NOMO-1 (cell line): Measurements from ENCODE around the gene C17orf114.

Experiments used
- DNase-seq, 2 experiments: peaks; one replicate each; lab custom pipeline; 2025; ENCODE audit not compliant: unreplicated experiment in 2 of 2; lab: John Stamatoyannopoulos, UW

C17orf114 gene

DNA sequence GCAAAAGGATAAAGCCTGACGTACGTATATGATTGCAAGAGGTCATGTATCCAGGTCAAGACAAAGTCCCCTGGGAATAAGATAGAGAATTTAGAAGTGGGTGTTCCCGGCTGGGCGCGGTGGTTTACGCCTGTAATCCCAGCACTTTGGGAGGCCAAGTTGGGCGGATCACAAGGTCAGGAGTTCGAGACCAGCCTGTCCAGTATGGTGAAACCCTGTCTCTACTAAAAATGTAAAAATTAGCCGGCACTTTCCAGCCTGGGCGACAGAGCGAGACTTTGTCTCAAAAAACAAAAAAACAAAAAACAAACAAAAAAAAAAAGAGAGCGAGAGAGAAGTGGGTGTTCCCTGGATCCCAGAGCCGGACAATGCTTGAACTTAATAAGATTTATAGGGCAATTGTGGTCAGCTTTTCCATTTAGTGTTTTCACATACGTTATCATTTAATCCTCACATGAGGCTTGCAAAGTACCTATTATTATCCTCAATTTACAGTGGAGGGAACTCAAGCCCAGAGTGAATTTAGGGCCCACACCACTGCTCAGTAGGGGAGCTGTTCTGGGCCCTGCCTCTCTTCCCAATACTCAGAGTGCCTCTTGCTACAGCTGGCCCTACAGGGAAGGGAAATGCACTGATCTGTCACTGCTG is 13.8 kb downstream of the C17orf114 start:
- no peak for DNase-seq

DNA sequence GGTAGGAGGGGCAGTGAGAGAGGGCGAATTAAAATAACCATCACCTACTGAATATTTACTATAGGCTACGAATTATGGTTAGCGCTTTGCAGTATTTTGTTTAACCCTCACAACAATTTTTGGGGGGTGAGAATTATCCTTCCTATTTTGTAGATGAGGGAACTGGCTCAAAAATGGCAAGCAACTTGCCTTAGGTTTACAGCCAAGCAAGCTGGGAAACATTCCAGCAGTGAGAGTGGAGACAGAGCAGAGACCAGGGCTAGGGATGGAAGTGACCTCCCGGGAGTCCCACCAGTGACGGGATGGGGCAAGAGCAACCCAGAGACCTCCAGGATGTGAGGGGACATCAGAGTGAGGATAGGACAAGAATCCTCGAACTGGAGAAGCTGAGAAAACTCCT is 15.6 kb downstream of the C17orf114 start:
- DNase-seq: no peak

DNA sequence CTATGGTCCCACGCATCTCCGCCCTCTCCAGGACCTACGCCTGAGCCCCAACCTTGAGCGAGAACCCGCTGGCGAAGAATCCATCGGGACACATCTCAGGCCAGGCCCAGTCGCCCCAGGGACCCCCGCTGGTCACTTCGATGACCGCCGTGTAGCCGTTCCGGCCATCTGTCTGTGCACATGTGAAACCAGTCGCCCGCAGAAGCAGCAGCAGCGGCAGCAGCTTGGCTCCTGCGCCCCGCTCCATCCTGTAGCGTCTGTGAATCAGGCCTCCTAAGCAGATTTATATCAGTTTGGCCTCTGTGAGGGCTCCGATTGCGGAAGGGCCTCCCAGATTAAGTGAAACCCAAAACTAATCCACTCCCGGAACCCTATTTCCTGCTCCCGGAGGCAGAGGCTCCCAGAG is 16.0 kb downstream of the C17orf114 start, which contains the start of gene VMO1:
VMO1 (minus strand) TSS at position 259 of the 406 bp plus-strand sequence; CDS start at position 247, 12 bp downstream.
- DNase-seq: no peak

DNA sequence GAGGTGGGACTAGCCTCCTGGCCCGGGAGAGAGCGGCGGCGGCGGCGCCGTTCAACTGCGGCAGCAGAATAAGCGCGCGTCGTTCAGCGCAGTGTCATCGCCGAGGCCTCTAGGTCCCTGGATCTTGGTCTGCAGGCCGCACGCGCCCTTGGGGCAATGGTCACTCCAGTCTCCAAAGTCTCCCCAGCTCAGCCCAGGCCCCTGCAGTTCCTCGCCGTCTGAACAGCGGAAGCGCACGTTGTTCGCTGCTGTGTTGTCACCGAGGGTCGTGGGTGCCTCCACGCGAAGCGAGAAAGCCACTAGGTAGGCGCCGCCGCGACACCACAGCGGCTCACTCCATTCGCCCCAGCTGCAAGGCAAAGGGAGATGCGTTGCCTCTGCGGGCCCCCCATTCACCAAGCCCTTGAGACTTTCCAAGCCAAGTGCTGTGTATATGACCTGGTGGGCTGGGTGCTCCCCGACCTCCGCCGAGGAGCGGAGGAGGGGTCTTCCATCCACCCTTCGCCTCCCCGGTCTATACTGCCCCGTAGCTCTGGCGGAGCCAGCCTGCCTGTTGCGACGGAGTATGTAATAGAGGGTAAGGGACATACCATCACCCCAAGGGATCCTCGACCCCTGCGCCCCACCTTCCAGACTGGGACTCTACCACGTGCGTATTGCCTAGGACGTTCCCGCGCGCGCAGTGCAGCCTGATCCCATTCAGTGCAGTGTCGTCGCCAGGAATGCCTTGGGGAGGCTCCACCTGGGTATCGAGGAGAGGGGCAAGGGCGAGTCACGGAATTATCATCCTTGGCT is 16.6 kb downstream of the C17orf114 start:
- no peak for DNase-seq

DNA sequence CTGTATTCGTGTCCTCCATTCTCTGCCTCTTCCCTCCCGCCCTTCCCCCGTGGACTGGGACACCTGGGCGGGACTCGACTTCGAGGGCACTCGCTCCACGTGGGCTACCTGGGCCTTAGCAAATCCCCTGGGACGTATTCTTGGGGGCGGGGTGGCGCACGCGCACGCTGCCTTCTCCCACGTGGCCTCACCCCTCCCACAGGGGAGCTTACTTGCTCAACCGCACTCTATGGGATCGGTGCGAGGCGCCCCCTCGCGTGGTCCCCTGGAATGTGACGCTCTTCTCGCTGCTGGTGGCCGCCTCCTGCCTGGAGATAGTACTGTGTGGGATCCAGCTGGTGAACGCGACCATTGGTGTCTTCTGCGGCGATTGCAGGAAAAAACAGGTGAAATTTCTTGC is 19.5 kb downstream of the C17orf114 start:
- DNase-seq: no peak

DNA sequence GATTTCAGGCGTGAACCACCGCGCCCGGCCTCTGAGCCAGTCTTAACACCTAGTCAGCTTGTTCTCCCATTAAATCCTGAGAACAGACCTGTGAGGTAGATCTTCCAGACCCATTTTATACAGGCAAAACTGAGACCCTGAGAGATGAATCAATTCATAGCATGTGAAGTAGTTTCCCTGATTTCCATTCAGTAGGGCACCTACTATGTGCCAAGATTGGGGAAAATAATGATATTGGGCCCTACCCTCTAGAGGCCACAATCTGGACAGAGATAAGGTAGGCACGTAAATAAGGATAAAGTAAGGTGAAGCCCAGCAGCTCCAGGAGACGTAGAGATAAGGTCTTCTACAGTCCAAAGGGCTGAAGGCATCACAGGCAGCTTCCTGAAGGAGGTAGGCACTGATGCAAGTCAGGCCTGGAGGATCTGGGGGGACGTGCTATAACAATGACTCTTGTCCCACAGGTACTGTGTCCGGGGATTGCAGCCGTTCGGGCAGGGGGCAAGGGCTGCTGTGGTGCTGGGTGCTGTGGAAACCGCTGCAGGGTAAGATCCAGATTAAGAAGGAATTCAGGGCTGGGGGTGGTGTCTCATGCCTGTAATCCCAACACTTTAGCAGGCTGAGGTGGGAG is 21.7 kb downstream of the C17orf114 start:
- no peak for DNase-seq

DNA sequence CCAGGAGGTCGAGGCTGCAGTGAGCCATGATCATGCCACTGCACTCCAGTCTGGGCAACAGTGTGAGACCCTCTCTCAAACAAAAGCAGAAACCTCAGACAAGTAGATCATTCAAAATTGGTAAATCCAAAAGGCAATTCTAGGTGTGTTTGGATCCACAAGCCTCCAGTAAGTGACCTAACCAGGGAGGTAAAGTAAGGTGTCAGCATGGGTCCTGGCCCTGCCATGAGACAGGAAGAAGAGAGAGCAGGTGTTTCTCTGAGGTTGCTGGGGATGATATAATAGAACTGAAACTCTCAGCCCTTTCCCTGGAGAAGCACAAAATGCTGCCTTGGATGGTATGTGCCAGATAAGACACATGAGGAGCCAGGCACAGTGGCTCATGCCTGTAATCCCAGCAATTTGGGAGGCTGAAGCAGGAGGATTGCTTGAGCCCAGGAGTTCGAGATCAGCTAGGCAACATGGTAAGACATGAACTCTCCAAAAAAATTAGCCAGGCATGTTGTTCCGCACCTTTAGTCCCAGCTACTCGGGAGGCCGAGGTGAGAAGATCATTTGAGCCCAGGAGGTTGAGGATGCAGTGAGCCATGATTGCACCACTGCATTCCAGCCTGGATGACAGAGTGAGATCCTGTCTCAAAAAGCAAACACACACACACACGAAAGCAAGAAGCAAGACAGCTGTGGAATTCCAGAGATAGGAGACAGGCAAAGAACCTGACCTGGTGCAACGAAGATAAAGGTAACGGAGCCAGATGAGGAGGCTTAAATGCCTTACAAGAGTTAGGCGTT is 24.0 kb downstream of the C17orf114 start:
- no peak for DNase-seq

DNA sequence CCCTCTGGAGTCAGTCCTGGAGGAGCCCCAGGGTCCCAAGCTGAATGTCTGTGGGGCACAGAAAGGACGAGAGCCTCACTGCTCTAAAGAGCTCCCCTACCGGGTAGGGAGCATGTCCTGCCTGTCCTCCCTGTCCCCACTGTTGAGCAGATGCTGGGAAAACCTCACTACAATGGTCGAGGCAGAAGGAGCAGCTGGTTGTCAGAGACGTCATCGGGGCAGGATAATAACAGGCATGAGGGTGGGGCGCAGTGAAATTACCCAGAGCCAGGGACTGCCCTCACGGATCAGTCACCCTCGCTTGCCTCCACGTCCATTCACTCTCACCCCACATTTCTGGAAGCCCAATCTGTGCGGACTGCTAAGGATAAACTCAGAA is 29.9 kb downstream of the C17orf114 start:
- DNase-seq: no peak

DNA sequence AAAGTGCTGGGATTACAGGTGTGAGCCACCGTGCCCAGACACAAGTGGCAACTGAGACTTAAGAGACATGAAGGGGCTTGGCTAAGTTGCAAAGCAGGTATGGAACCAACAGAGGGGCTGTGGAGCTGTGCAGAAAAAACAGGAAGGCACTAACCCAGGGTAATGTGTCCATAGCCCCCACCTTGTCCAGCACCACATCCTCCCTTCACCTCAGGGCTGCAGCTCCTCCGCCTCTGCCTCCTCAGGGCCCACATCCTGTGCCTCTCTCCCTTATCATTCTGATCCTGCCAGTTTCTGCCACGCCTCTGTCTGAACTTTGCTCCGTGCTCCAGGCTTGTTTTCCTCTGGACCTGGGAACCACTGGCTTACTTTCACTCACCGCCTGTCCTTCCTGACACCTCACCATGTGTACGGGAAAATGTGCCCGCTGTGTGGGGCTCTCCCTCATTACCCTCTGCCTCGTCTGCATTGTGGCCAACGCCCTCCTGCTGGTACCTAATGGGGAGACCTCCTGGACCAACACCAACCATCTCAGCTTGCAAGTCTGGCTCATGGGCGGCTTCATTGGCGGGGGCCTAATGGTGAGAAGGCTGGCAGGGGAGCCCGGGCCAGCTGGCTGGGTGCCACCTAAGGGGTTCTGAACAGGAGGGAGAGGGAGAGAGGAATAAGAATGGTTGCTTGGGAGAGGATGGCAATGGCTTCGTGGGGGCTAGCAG is 30.5 kb downstream of the C17orf114 start, which contains the start of gene TM4SF5:
TM4SF5 (plus strand) TSS at position 368 of the 716 bp plus-strand sequence; CDS start at position 405, 37 bp downstream.
- DNase-seq: no peak

DNA sequence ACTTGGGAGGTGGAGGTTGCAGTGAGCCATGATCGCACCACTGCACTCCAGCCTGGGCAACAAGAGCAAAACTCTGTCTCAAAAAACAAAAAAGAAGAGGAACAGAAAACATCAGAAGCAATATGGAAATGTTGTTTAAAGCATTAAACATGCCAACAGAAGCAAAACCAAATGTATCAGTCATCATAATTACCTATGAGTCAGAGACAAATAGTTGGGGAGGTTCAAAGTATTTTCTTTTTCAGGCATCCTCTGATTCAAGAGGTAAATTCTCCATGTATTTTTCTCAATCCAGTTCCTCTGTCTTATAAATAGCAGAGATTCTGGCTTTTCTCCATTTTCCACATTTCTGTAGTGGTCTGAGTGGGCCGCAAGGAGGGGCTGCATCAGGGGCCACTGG is 32.5 kb downstream of the C17orf114 start:
- no peak for DNase-seq

DNA sequence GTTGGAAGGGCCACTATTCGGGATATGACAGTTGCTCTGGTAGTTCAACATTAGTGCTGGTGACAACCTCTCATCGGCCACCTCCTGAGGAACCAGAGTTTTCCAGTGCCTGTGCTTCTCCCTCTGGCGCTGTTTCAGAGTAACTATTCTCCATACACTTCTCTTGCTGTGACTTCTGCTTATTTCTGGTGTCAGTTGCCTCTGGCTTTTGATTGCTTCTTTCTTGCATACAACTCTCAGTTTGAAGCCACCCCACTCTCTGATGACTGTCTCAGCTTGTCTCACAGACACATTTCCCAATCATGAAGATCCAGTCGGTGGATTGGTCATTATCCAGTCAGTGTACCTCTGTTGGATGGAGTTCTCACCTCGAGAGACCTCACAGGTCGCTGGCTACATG is 33.8 kb downstream of the C17orf114 start:
- peak; percentile 48 to 49 for DNase-seq

DNA sequence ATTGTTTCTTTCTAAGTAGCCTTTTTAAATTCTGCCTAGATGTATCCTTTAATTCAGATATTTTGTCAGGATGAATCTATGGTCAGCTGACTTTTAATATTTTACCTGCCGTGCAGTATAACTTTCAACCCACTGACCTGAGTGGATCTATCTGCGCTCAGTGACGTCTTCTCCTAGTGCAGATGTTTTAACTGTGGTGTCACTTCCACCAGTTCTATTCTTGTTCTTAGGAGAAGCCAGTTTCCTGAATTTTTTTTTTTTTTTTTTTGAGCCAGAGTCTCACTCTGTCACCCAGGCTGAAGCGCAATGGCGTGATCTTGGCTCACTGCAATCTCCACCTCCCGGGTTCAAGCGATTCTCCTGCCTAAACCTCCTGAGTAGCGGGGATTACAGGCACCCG is 35.4 kb downstream of the C17orf114 start:
- no peak for DNase-seq

DNA sequence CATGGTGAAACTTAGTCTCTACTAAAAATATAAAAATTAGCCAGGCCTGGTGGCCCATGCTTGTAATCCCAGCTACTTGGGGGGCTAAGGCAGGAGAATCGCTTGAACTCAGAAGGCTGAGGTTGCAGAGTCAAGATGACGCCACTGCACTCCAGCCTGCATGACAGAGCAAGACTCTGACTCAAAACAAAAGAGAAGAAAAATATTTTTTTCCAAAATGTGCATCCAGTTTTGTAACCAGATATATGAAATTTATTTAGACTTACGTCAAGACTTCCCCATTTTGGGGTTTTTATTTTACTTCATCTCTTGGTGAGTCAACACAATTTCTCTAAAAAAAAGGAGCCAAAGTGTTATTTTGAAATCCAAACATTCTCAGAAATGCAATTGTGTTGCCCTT is 35.9 kb downstream of the C17orf114 start:
- peak; percentile 37 to 78 for DNase-seq

DNA sequence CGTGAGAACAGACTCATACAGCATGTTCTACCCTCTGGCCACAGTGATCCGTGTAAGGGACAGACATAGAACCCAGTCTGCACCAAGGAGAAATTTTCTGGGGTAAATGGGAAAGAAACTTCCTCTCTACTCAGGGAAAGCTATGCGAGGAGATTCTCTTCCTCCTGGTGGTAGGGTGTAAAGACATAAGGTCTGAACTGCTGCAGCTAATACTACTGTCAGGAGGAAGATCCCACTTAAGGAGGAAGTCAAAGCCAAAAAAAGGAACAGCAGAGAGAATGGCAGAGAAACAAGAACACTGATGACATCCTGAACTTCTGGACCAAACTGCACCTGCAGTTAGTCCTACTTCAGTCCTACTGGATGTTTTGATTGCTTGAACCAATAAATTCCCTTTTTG is 37.5 kb downstream of the C17orf114 start:
- peak in 1 of 2 experiments; percentile 69 for DNase-seq

DNA sequence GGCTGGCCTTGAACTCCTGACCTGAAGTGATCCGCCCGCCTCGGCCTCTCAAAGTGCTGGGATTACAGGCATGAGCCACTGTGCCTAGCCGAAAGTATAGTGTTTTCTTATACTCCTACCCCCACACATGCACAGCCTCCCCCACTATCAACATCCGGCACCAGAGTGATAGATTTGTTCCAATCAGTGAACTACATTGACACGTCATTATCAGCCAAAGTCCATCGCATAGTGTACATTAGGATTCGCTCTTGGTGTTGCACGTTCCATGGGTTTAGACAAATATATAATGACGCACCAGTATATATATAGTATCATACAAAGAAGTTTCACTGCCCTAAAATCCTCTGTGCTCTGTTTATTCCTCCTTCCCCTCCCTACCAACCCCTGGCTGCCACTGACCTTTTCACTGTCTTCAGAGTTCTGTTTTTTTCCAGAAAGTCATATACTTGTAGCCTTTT is 42.3 kb downstream of the C17orf114 start:
- peak in 1 of 2 experiments; percentile 58 for DNase-seq

DNA sequence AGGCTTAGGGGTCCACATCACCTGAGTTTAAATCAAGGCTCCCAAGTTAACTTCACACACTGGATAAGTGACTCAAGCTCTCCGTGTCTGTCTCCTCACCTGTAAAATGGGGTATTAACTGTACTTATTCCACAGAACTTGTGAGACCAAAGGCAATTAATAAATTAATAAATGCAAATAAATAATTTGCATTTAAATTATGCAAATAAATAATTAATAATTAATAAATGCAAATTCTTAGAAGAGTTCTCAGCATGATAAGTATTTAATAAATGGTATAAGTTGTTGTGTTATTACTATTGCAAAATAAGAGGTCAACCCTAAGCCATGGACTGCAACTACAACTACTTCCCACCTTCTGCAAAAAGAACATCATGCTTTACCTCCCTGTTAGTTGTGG is 48.7 kb downstream of the C17orf114 start:
- no peak for DNase-seq

DNA sequence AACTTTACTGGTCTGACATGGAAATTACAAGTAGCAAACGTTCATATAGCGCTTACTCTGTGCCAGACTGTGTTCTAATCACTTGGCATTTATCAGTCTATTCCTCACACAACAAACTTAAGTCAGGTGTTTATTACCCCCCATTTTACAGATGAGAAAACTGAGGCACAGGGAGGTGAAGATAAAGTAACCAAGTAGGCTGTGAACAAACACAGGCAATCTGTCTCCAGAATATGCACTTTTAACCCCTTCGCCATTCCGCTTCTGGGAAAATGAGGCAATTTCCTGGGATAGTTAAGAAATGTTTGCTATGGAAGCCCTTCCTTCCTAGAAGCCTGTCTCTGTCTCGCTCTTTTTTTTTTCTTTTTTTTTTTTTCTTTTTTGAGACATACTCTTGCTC is 50.2 kb downstream of the C17orf114 start:
- no peak for DNase-seq
